WTC11 (cell line): ENCODE measurements around the gene KIRREL3. TPM values are rescaled to one million over a fixed set of nuclear protein-coding genes. Genes with fewer than 3 reads are reported as not detected.

ENCODE experiments used
- ATAC-seq: fragments of 200-7000 bp; cut with Tn5 transposase; 2 replicates; pipeline ENCODE4 v1.10.0; 2021; ENCODE audit warnings: mild to moderate bottlenecking, moderate library complexity
- CTCF ChIA-PET: fragments of 300-600 bp; sonication (Branson Sonifier 250); formaldehyde crosslinking; loops from one replicate; lab custom pipeline; 2021; ENCODE audit warnings: antibody characterized with exemption; lab: Charles Lee
- POLR2A ChIA-PET: fragments of 350-600 bp; sonication (Branson Sonifier 250); formaldehyde crosslinking; loops from one replicate; lab custom pipeline; 2021; ENCODE audit warnings: antibody characterized with exemption; lab: Charles Lee
- DNase-seq: peaks from one replicate; pipeline ENCODE4 v3.0.0; 2021; ENCODE audit warnings: low spot score
- H3K27ac Mint-ChIP-seq: 2 replicates; pipeline ENCODE4 v1.8.0; 2021; ENCODE audit warnings: mixed read lengths
- H3K27me3 Mint-ChIP-seq: 2 replicates; pipeline ENCODE4 v1.8.0; 2021; ENCODE audit warnings: low read depth, mild to moderate bottlenecking, moderate library complexity, mixed read lengths
- H3K36me3 Mint-ChIP-seq: 2 replicates; pipeline ENCODE4 v1.8.0; 2021; ENCODE audit warnings: mixed read lengths
- H3K4me1 Mint-ChIP-seq: 2 replicates; pipeline ENCODE4 v1.8.0; 2022; ENCODE audit warnings: mixed read lengths
- H3K4me3 Mint-ChIP-seq: 2 replicates; pipeline ENCODE4 v1.8.0; 2021; ENCODE audit warnings: mild to moderate bottlenecking, moderate library complexity, mixed read lengths
- H3K9me3 Mint-ChIP-seq: 2 replicates; pipeline ENCODE4 v1.8.0; 2021; ENCODE audit warnings: mixed read lengths
- ATF1 ChIP-seq: sonication (generic); formaldehyde crosslinking; IDR thresholded peaks from 2 replicates; pipeline ENCODE4 v1.8.1; 2023; ENCODE audit warnings: mild to moderate bottlenecking, moderate library complexity, missing genetic modification reagents
- ATF6 ChIP-seq: sonication (generic); formaldehyde crosslinking; IDR thresholded peaks from 2 replicates; pipeline ENCODE4 v1.8.1; 2023; ENCODE audit warnings: mild to moderate bottlenecking, missing genetic modification reagents
- CBFB ChIP-seq: sonication (generic); formaldehyde crosslinking; IDR thresholded peaks from 2 replicates; pipeline ENCODE4 v1.8.1; 2022; ENCODE audit warnings: mild to moderate bottlenecking, low read depth, missing genetic modification reagents
- CREM ChIP-seq: sonication (generic); formaldehyde crosslinking; IDR thresholded peaks from 2 replicates; pipeline ENCODE4 v1.8.1; 2022; ENCODE audit warnings: mild to moderate bottlenecking, missing genetic modification reagents, moderate library complexity
- E2F4 ChIP-seq: sonication (generic); formaldehyde crosslinking; IDR thresholded peaks from 2 replicates; pipeline ENCODE4 v1.8.1; 2022; ENCODE audit warnings: low read depth, mild to moderate bottlenecking, moderate library complexity, missing genetic modification reagents, borderline replicate concordance
- ETV6 ChIP-seq: sonication (generic); formaldehyde crosslinking; IDR thresholded peaks from 2 replicates; pipeline ENCODE4 v1.8.1; 2022; ENCODE audit warnings: mild to moderate bottlenecking, missing genetic modification reagents
- GABPB1 ChIP-seq: sonication (generic); formaldehyde crosslinking; IDR thresholded peaks from 2 replicates; pipeline ENCODE4 v1.8.1; 2023; ENCODE audit warnings: mild to moderate bottlenecking, missing genetic modification reagents
- HMGXB4 ChIP-seq: sonication (generic); formaldehyde crosslinking; IDR thresholded peaks from 2 replicates; pipeline ENCODE4 v1.8.1; 2023; ENCODE audit warnings: mild to moderate bottlenecking, moderate library complexity, missing genetic modification reagents
- MXD4 ChIP-seq: fragments of 250-450 bp; sonication (Bioruptor Pico); IDR thresholded peaks from 2 replicates; pipeline ENCODE4 v1.8.0; 2021; ENCODE audit warnings: mild to moderate bottlenecking, moderate library complexity, borderline replicate concordance
- MYBL2 ChIP-seq: sonication (generic); formaldehyde crosslinking; IDR thresholded peaks from 2 replicates; pipeline ENCODE4 v1.8.1; 2023; ENCODE audit warnings: mild to moderate bottlenecking, moderate library complexity, missing genetic modification reagents
- NFE2L1 ChIP-seq: sonication (generic); formaldehyde crosslinking; IDR thresholded peaks from 2 replicates; pipeline ENCODE4 v1.8.1; 2023; ENCODE audit warnings: missing genetic modification reagents
- RELA ChIP-seq: sonication (generic); formaldehyde crosslinking; IDR thresholded peaks from 2 replicates; pipeline ENCODE4 v1.8.1; 2022; ENCODE audit warnings: missing genetic modification reagents, mild to moderate bottlenecking, borderline replicate concordance
- RORB ChIP-seq: fragments of 250-450 bp; sonication (Bioruptor Pico); IDR thresholded peaks from 2 replicates; pipeline ENCODE4 v1.9.0; 2021; ENCODE audit warnings: mild to moderate bottlenecking
- TEAD1 ChIP-seq: sonication (generic); formaldehyde crosslinking; IDR thresholded peaks from 2 replicates; pipeline ENCODE4 v1.8.0; 2022; ENCODE audit warnings: mild to moderate bottlenecking, missing genetic modification reagents
- TP53 ChIP-seq: sonication (generic); formaldehyde crosslinking; IDR thresholded peaks from 2 replicates; pipeline ENCODE4 v1.8.1; 2023; ENCODE audit warnings: mild to moderate bottlenecking, missing genetic modification reagents
- ZNF138 ChIP-seq: sonication (generic); formaldehyde crosslinking; conservative IDR thresholded peaks from 2 replicates; pipeline ENCODE4 v1.8.1; 2022; ENCODE audit warnings: mild to moderate bottlenecking, moderate library complexity, missing genetic modification reagents
- ZNF396 ChIP-seq: fragments of 250-450 bp; sonication (Bioruptor Pico); IDR thresholded peaks from 2 replicates; pipeline ENCODE4 v1.8.0; 2021; ENCODE audit warnings: mild to moderate bottlenecking, moderate library complexity, borderline replicate concordance
- total RNA-seq: library from RNA; stranded (reverse); gene quantifications from 3 replicates; pipeline ENCODE4 v1.2.3, GENCODE V29; 2021
- TF ChIP-seq, protein P1 (sequence below): fragments of 250-450 bp; sonication (Bioruptor Pico); IDR thresholded peaks from 2 replicates; pipeline ENCODE4 v1.9.0; 2021; ENCODE audit warnings: mild to moderate bottlenecking, borderline replicate concordance

KIRREL3 gene
- total RNA-seq, 1 experiment from 2014 or later, result 0.59 TPM

- CTCF ChIA-PET, result interaction anchor here (1.6 to 3.1 kb wide), 17 partner anchors 10 to 511 kb away, joined by 4 to 147 read pairs (median 17); partner anchors contain the start of gene DCPS
- Mint-ChIP-seq H3K4me1 (peaks cover 3% of the 10 kb centered on the region; the same call in 1 of the 2 replicates), H3K27ac (no peak overlapping the region), H3K36me3 (no peaks in the 10 kb centered on the region), H3K9me3 (no peaks in the 10 kb centered on the region), H3K27me3 (no peaks in the 10 kb centered on the region; the same call in 1 of the 2 replicates), H3K4me3 (no peak overlapping the region)
- DNase-seq, result no peak
- POLR2A ChIA-PET, result no interaction called here
- no peak for TF ChIP-seq E2F4 (CRISPR knock-in tag)
- no peak for TF ChIP-seq NFE2L1 (CRISPR knock-in tag)
- TF ChIP-seq HMGXB4, result no peak
- TF ChIP-seq ATF1 (CRISPR knock-in tag), result no peak
- TF ChIP-seq, protein P1, sequence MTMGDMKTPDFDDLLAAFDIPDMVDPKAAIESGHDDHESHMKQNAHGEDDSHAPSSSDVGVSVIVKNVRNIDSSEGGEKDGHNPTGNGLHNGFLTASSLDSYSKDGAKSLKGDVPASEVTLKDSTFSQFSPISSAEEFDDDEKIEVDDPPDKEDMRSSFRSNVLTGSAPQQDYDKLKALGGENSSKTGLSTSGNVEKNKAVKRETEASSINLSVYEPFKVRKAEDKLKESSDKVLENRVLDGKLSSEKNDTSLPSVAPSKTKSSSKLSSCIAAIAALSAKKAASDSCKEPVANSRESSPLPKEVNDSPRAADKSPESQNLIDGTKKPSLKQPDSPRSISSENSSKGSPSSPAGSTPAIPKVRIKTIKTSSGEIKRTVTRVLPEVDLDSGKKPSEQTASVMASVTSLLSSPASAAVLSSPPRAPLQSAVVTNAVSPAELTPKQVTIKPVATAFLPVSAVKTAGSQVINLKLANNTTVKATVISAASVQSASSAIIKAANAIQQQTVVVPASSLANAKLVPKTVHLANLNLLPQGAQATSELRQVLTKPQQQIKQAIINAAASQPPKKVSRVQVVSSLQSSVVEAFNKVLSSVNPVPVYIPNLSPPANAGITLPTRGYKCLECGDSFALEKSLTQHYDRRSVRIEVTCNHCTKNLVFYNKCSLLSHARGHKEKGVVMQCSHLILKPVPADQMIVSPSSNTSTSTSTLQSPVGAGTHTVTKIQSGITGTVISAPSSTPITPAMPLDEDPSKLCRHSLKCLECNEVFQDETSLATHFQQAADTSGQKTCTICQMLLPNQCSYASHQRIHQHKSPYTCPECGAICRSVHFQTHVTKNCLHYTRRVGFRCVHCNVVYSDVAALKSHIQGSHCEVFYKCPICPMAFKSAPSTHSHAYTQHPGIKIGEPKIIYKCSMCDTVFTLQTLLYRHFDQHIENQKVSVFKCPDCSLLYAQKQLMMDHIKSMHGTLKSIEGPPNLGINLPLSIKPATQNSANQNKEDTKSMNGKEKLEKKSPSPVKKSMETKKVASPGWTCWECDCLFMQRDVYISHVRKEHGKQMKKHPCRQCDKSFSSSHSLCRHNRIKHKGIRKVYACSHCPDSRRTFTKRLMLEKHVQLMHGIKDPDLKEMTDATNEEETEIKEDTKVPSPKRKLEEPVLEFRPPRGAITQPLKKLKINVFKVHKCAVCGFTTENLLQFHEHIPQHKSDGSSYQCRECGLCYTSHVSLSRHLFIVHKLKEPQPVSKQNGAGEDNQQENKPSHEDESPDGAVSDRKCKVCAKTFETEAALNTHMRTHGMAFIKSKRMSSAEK (CRISPR knock-in tag), result no peak
- TF ChIP-seq MYBL2, result no peak
- TF ChIP-seq GABPB1, result no peak
- no peak for TF ChIP-seq ATF6 (CRISPR knock-in tag)
- no peak for TF ChIP-seq ETV6 (CRISPR knock-in tag)
- no peak for TF ChIP-seq TP53 (CRISPR knock-in tag)
- TF ChIP-seq MXD4 (CRISPR knock-in tag), result no peak
- TF ChIP-seq ZNF396 (CRISPR knock-in tag), result no peak
- TF ChIP-seq, all 79 proteins: peak for 0
- no peak for ATAC-seq
Observed at GRCh38 chr11:126479178-126479930, 521.2 kb downstream of the KIRREL3 start.

DNA sequence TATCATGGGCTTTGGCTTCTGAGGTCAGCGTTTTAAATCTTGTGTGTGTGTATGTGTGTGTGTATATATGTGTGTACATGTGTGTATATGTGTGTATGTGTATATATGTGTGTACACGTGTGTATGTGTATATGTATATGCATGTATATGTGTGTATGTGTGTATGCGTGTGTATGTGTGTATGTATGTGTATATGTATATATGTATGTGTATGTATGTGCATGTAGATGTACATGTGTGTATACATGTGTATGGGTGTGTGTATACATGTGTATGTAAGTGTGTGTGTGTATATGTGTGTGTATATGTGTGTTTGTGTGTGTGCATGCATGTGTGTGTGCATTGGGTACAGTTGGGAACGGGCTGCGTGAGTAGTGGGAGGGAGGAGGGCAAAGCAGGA, 522.1 kb downstream of the KIRREL3 start:
- Mint-ChIP-seq H3K4me1 (peaks cover 3% of the 10 kb centered on the region; the same call in 1 of the 2 replicates), H3K4me3 (no peak overlapping the region), H3K9me3 (no peaks in the 10 kb centered on the region), H3K36me3 (no peaks in the 10 kb centered on the region), H3K27ac (no peak overlapping the region), H3K27me3 (no peaks in the 10 kb centered on the region; the same call in 1 of the 2 replicates)
- ChIA-PET POLR2A (no interaction called here), CTCF (interaction anchor here (1.6 to 3.1 kb wide), 2 partner anchors 11 to 38 kb away, joined by 5 to 59 read pairs; no protein-coding TSS in a partner anchor)
- no peak for ATAC-seq
- DNase-seq, result no peak
- TF ChIP-seq CBFB (CRISPR knock-in tag), result no peak
- TF ChIP-seq CREM (CRISPR knock-in tag), result no peak
- TF ChIP-seq ZNF138, result no peak
- TF ChIP-seq TEAD1, result no peak
- TF ChIP-seq RORB, result no peak
- no peak for TF ChIP-seq RELA (CRISPR knock-in tag)
- TF ChIP-seq, all 79 proteins: peak for 0
